Midbrain (tissue), 1 donor: ENCODE measurements around the gene ANKH.

ENCODE experiments used
- DNase-seq: peaks from one replicate; lab custom pipeline; 2025; lab: John Stamatoyannopoulos, UW

Gene ANKH

DNA sequence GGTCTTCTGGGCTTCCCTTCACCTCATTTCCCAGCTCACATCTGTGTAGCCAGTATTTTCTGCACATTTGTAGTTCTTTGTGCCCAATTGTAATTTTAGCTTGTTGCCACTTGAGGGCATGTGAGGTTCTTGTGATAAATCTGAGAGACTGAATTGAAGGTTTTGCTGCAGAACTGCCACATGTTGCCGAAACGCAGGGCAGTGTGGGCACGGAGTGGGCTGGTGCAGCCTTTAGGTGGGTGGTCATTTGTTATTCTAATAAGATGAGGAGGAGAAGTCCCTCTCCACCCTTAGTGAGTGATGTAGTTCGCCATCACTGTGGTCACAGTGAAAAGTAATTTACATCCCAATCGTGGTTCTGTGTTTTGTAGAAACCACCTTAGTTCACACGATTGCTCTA, 185.8 kb downstream of the ANKH start:
- peak; percentile 78 for DNase-seq

- DNase-seq: no peak
Observed at GRCh38 chr5:14684757-14685156, 186.8 kb downstream of the ANKH start.

- DNase-seq: no peak
Observed at GRCh38 chr5:14683906-14684455, 187.6 kb downstream of the ANKH start.

DNA sequence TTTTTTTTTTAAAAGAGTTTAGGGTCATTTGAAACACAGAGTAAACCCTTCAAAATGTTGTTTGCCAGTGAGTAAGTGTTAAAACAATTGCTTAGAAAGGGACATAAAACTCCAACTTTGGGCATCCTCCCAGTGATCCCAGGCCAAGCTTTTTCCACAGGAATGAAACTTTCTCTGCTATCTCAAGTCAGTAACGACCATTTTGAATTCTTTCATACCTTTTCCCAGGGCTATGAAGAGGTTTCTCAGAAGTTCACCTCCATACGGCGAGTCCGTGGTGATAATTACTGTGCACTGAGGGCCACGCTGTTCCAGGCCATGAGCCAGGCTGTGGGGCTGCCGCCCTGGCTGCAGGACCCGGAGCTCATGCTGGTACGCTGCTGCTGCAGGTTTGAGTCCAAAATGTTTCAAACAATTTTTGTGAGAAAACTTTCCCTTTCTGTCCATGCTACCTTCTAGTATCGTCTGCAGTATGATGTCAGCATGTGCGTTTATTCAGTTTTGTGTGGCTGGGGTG, 190.3 kb downstream of the ANKH start:
- DNase-seq: no peak

DNA sequence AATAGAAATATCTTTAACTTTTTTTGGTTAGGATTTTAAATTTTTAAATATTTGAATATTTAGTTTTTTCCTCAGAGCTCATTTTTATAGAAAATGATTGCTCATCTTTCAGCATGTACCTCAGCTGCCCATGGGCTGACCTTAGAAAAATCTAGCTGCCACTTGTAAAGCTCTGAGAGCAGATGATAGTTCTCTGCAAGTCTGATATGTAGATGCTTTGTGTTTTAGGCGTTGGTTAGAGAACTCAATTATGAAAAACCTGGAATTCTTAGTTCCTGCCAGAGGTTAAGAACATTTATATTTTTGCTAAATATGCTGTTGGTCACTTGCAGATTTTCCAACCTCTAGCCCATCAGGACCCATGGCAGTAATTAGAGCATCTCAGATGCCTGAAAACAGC, 192.0 kb downstream of the ANKH start:
- DNase-seq: no peak

DNA sequence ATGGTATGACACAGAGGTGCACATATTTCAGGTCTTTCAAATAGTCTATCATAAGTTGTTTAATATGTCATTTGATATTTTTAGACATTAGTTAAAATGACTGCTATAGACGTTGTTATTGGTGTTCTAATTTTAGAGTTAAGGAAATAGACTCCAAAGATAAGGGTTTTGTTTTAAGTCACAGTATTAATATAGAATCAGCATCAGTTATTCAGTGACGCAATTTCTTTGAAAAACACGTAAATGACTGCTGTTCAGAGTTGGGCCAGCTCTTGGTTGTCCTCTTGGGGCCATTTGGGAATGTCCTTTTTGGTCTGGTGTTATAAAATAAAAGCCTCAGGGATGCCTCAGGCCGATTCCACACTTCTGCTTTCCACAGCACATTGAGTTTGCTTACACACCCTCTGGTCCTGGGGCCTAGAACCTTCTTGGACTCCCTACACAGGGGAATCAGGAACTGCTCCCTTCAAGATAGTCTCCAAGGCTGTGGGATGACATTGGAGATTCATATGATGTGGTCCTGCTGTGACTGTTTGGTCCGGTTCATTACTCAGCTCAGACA, 192.7 kb downstream of the ANKH start:
- DNase-seq: no peak

DNA sequence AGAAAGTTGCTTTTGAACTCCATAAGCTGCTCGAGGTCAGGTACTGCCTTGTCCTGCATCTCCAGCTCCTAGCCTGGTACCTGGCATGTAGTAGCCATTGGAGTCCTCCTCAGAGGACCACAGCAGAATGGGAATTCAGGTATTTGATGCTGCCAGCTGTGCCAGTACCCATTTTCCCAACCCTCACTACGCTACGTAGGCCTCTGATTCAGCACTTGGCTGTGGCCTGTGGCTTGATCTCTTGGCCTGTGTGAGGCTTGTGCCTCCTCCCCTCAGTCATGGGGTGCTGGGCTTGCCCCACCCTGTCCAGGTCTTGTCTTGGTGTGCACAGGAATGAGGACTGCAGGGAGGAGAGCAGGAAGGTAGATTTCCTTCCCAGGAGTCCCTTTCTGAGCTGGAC, 195.3 kb downstream of the ANKH start:
- no peak for DNase-seq

- DNase-seq: no peak
Observed at GRCh38 chr5:14675865-14676300, 195.7 kb downstream of the ANKH start.

GRCh38 chr5:14674983-14675854, 196.4 kb downstream of the ANKH start:
- DNase-seq: no peak

GRCh38 chr5:14673443-14673842, 198.1 kb downstream of the ANKH start:
- no peak for DNase-seq

GRCh38 chr5:14672484-14673394, 198.8 kb downstream of the ANKH start:
- peak; percentile 3 for DNase-seq

DNA sequence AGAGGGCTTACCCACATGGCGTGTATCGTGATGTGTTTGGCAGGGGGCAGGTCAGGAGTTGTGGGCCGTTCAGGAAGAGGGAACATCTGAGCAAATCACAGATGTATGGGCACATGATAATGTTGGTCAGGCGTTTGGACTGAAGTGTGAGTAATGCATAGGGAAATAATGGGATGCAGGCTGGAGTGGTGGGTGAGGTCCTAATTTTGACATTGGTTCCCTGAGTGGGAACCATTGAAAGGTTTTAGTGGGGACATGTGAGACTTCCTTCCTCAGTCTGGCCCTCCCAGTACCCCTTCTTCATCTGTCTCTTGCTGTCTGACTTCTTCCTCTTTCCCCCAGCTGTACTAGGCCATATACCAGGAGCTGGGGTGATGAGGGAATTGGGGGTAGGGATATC, 199.5 kb downstream of the ANKH start:
- no peak for DNase-seq

DNA sequence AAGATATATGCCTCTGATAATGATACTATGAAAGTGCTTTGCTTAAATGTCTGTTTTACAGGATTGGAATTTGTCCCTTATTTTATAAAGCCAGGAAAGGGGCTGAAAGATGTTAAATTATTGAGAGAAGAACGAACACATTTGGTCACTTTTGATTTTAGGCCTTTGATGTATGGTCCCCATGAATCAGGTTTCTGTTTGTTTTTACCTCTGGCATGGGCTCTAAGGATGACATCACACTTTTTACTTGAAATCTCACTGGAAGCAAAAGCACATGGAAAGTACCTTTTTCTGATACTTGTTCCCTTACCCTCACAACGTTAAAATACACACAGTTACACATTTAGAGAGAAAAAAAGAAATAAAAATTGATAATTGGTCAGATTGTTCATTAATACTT, 200.2 kb downstream of the ANKH start:
- DNase-seq: no peak

GRCh38 chr5:14669975-14670374, 201.6 kb downstream of the ANKH start:
- no peak for DNase-seq

DNA sequence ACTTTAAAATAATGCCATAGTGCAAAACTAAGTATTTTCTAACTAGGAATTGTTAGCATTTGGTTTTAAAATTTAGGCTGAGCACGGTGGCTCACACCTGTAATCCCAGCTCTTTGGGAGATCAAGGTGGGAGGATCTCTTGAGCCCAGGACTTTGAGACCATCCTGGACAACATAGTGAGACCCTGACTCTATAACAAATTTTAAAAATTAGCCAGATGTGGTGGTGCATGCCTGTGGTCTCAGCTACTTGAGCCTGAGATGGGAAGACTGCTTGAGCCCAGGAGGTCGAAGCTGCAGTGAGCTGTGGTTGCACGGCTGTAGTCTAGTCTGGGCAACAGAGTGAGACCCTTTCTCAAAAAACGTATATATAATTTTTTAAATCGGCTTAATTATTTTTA, 202.2 kb downstream of the ANKH start:
- no peak for DNase-seq

DNA sequence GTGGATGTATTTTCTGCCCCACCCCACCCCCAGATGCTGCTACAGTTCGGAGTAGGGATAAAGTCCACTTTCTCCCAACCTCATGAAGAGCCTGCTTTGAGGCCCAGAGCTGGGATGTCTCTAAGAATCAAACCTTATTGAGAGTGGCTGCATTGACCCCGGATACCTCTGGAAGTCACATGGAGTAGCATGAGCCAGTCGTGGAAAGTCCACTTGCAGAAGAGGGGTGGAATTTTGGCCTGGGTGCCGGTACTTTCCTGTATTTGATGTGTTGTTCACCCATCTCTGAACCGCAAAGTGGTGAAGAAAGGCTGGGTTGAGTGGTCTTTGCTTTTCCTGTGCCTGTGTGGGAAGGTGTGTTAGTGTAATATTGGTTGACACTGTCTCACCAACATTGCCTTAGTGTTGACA, 203.4 kb downstream of the ANKH start:
- no peak for DNase-seq

GRCh38 chr5:14667770-14668169, 203.8 kb downstream of the ANKH start:
- DNase-seq: no peak

GRCh38 chr5:14667290-14667689, 204.3 kb downstream of the ANKH start:
- no peak for DNase-seq

DNA sequence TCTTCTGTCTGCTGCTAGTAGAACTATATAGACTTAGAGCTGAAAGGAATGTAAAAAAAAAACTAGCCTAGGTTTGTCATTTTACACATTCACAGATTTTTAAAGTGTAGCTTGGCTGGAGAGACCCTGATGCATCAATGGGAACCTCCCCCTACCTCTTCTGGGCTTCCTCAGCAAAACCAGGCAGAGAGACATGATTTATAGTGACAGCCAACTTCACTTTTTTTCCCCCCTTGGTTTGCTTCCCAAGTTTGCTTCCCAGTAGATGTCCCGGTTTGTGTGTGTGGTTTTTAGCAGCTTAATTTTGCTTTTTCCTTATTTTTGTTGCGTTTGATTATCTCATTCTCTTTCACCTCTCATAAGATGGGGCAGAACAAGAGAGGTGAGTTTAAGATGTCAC, 205.2 kb downstream of the ANKH start:
- no peak for DNase-seq

- no peak for DNase-seq
Observed at GRCh38 chr5:14665949-14666348, 205.6 kb downstream of the ANKH start.

- peak; percentile 49 for DNase-seq
Observed at GRCh38 chr5:14665101-14665822, 206.3 kb downstream of the ANKH start.
